ENCODE data around the gene FLNA. TPM values are rescaled to one million over a fixed set of nuclear protein-coding genes. Genes with fewer than 3 reads are reported as not detected.

Gene FLNA
- total and polyA plus RNA-seq, 2 of the 13 experiments (the other 11 are each of a cell fraction or from before 2014, with no cell fraction given) = 83.4 to 174 TPM

DNA sequence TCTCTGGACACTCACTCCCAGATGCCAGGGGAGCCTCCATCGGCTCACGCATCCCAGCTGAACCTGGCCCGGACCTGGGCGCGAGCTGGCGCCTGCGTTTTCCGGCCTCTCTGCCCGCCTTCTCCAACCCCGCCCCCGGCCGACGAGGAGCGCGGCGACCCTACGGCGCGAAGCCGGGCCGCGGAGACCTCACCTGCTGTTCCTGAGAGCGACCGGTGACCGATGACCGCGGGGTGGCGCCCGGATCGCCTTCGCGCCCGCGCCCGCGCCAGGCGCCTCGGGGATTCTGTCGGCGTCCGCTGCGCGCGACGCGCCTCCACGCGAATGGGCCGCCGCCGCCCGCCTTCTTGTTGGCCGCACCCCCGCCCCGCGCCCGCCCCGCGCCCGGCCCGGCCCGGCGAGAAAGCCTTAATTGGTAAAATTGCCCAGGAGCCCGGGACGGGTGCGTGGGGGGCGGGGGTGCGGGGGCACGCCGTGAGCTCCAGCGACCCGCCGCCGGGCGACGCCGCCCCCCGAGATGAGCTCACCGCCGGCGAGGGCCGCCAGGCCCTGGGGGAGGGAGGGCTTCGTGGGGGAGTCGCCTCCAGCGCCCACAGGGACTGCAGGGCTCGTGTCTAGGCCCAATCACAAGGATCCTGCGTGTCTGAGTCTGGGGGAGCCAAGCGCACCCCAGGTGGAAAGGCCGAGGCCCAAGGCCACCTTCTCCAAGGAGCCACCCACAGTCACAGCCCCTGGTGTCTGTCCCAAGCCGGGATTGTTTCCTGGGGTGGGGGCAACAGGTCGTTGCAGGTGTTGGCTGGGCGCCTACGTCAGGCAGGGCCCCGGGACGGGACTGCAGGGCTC, at the start of gene FLNA (continued):
- no peak for TF ChIP-seq POGZ (CRISPR knock-in tag; IDR thresholded peaks at IDR 0.05)
- TF ChIP-seq, protein P1, sequence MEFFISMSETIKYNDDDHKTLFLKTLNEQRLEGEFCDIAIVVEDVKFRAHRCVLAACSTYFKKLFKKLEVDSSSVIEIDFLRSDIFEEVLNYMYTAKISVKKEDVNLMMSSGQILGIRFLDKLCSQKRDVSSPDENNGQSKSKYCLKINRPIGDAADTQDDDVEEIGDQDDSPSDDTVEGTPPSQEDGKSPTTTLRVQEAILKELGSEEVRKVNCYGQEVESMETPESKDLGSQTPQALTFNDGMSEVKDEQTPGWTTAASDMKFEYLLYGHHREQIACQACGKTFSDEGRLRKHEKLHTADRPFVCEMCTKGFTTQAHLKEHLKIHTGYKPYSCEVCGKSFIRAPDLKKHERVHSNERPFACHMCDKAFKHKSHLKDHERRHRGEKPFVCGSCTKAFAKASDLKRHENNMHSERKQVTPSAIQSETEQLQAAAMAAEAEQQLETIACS (CRISPR knock-in tag; IDR thresholded peaks at IDR 0.05) = peak; percentile 64
- no peak for TF ChIP-seq ZIK1 (CRISPR knock-in tag; IDR thresholded peaks at IDR 0.05; ENCODE audit: borderline replicate concordance, low read depth)
- TF ChIP-seq ZNF546 (CRISPR knock-in tag; conservative IDR thresholded peaks at IDR 0.05) = no peak
- no peak for TF ChIP-seq SRY (CRISPR knock-in tag; IDR thresholded peaks at IDR 0.05)
- TF ChIP-seq, protein P2, sequence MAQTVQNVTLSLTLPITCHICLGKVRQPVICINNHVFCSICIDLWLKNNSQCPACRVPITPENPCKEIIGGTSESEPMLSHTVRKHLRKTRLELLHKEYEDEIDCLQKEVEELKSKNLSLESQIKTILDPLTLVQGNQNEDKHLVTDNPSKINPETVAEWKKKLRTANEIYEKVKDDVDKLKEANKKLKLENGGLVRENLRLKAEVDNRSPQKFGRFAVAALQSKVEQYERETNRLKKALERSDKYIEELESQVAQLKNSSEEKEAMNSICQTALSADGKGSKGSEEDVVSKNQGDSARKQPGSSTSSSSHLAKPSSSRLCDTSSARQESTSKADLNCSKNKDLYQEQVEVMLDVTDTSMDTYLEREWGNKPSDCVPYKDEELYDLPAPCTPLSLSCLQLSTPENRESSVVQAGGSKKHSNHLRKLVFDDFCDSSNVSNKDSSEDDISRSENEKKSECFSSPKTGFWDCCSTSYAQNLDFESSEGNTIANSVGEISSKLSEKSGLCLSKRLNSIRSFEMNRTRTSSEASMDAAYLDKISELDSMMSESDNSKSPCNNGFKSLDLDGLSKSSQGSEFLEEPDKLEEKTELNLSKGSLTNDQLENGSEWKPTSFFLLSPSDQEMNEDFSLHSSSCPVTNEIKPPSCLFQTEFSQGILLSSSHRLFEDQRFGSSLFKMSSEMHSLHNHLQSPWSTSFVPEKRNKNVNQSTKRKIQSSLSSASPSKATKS (CRISPR knock-in tag; IDR thresholded peaks at IDR 0.05) = no peak
- no peak for TF ChIP-seq ZFP41 (CRISPR knock-in tag; IDR thresholded peaks at IDR 0.05; ENCODE audit: borderline replicate concordance)
- no peak for TF ChIP-seq ZNF24 (IDR thresholded peaks at IDR 0.05)
- TF ChIP-seq MAZ (IDR thresholded peaks at IDR 0.05; ENCODE audit: borderline replicate concordance, low read depth, low read length) = no peak
- peak; percentile 58; the same call in 1 of the 2 replicates for TF ChIP-seq MAZ (CRISPR knock-in tag; IDR thresholded peaks at IDR 0.05; ENCODE audit: low read depth)
- TF ChIP-seq ZNF446 (CRISPR knock-in tag; IDR thresholded peaks at IDR 0.05) = 0 out of 2 replicates have a peak, but pooled peaks have one; percentile 52
- no peak for TF ChIP-seq KDM5A (IDR thresholded peaks at IDR 0.05; ENCODE audit: borderline replicate concordance, low read length)
- TF ChIP-seq, protein P3, sequence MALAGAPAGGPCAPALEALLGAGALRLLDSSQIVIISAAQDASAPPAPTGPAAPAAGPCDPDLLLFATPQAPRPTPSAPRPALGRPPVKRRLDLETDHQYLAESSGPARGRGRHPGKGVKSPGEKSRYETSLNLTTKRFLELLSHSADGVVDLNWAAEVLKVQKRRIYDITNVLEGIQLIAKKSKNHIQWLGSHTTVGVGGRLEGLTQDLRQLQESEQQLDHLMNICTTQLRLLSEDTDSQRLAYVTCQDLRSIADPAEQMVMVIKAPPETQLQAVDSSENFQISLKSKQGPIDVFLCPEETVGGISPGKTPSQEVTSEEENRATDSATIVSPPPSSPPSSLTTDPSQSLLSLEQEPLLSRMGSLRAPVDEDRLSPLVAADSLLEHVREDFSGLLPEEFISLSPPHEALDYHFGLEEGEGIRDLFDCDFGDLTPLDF (CRISPR knock-in tag; IDR thresholded peaks at IDR 0.05) = peak; percentile 23; the same call in 1 of the 2 replicates
- TF ChIP-seq, protein P4, sequence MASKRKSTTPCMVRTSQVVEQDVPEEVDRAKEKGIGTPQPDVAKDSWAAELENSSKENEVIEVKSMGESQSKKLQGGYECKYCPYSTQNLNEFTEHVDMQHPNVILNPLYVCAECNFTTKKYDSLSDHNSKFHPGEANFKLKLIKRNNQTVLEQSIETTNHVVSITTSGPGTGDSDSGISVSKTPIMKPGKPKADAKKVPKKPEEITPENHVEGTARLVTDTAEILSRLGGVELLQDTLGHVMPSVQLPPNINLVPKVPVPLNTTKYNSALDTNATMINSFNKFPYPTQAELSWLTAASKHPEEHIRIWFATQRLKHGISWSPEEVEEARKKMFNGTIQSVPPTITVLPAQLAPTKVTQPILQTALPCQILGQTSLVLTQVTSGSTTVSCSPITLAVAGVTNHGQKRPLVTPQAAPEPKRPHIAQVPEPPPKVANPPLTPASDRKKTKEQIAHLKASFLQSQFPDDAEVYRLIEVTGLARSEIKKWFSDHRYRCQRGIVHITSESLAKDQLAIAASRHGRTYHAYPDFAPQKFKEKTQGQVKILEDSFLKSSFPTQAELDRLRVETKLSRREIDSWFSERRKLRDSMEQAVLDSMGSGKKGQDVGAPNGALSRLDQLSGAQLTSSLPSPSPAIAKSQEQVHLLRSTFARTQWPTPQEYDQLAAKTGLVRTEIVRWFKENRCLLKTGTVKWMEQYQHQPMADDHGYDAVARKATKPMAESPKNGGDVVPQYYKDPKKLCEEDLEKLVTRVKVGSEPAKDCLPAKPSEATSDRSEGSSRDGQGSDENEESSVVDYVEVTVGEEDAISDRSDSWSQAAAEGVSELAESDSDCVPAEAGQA (IDR thresholded peaks at IDR 0.05; ENCODE audit: low read depth) = no peak
- TF ChIP-seq, protein P4 (CRISPR knock-in tag; IDR thresholded peaks at IDR 0.05; ENCODE audit: borderline replicate concordance) = no peak

Measured in HepG2 (cell line).